GM21723 (cell line): ENCODE measurements around the gene HMGXB3.
"Not testable (repeated sequence)": the region's sequence is repeated elsewhere in the genome, so short reads cannot be mapped to it uniquely, and the experiment has no call there.

Experiments used
- ATAC-seq: cut with Tn5 transposase; IDR thresholded peaks from one replicate; pipeline ENCODE4 v1.9.1; 2021; ENCODE audit warnings: mild to moderate bottlenecking, moderate library complexity; ENCODE audit not compliant: unreplicated experiment

The HMGXB3 gene

GRCh38 chr5:150084754-150085153 lies 84.2 kb downstream of the HMGXB3 start:
- ATAC-seq, result not testable (repeated sequence)

- ATAC-seq, result no peak
Observed at GRCh38 chr5:150085191-150085912, 84.8 kb downstream of the HMGXB3 start.

DNA sequence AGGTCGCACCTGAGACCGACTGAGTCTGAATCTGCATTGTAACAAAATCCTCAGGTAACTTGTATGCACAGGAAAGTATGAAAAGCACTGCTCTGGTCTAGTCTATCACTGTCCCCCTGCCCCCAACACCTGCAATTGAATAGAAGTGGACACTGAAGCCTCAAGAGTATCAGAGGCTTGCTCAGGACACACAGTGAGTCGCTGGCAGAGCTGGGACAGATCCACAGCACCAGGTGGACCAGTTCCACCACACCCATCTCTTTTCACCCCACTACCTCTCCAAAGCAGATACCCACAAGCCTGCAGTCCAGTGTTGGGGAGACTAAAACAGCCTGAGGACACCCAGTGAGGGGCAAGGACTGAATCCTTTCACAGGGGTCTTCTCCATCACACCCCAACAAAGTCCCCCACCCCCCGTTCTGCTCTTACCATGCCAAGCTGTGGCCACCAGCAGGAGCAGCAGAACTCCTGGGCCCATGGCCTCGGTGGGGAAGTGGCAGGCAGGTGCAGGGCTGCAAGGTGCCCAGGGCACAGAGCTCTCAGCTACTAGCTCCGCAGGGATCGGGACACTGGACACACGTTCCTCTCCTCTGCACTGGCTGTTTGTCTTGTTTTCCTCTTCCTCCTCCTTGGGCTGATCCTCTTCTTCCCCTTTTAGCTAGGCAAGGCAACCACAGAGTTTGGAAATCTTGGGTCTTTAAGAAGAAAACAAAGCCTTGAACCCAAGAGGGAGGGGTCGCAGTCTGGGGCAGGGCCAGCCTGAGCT lies 85.6 kb downstream of the HMGXB3 start, which contains the start of gene CSF1R:
Gene CSF1R (minus strand): TSS at position 605 of the 766 bp plus-strand sequence. CDS start 127 bp downstream, at position 478.
- no peak for ATAC-seq

DNA sequence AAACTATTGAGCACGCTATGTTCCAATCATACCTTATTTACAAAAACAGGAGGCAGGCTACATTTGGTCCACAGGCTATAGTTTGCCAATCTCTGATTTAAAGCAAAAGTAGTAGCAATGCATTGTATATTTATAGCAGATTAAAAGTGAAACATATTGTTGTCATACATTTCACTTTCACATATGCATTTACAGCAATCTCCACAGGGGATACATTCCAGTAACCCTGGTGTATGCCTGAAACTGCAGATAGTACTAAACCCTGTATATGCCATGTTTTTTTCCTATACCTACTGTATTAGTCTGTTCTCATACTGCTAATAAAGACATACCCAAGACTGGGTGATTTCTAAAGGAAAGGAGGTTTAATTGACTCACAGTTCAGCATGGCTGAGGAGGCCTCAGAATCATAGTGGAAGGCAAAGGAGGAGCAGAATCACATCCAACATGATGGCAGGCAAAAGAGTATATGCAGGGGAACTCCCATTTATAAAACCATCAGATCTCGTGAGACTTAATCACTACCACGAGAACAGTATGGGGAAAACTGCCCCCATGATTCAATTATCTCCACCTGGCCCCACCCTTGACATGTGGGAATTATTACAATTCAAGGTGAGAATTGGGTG lies 91.7 kb downstream of the HMGXB3 start:
- ATAC-seq, result peak; percentile 92

- ATAC-seq, result no peak
Observed at GRCh38 chr5:150097152-150097551, 96.6 kb downstream of the HMGXB3 start.

DNA sequence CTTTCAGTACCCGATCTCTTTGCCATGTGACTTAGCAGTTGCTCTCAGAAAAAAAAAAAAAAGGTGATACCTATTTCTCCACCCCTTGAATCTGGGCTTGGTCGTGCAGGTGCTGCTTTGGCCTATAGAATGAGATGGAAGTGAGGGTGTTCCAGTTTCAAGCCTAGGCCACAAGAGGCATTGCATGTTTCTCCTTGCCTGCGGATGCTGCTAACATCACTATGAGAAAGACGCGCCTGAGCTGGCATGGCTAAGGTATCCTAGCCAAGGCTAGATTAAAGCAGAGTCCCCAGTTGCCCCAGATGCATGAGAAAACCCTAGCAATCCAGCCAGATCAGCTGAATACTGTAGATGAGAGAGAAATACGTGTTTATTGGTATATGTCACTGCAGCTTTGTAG lies 100.5 kb downstream of the HMGXB3 start:
- ATAC-seq, result no peak
